GM20431 (cell line): Measurements from ENCODE around the gene PDIK1L.

Experiments used
- in situ Hi-C: fragments of 300-500 bp; cut with MseI, MboI; formaldehyde crosslinking; loops from one replicate; pipeline ENCODE4 v1.15.0; 2020; ENCODE audit warnings: low sequenced_read_pairs; ENCODE audit not compliant: unreplicated experiment

The PDIK1L gene

DNA sequence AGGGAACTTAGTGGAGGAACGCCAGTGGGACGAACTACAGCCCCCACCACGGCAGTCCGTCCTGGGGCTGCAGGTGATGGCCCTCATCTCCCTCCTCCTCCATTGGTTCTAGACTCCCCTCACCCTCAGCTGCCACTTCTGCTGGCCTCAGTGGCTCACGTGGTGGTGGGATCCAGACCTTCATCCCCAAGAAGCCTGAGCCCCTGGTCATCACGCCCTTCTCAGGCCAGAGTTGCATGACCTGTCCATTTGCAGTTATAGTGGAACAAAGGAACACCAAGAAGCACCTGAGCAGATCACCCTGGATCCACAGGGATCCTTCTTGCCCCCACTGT lies 34.3 kb downstream of the PDIK1L start:
- in situ Hi-C loops, result no loop called here

DNA sequence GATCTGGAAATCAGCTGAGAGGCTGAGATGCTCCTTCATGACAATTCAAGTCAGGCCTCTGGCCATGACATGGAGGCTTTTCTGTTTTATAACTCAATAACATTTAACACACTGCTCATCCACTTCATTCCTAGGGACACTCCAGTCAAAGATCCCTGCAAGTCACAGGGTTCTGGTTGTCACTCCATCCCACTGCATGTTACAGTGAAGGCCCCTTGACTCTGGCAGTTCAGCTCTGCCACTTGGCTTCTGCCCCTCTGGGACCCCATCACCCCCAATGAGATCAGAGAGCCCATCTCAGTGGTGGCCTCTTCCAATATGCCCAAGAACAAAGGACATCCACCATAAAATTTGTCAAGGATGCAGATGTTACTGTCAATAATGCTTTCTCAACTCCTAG lies 37.3 kb downstream of the PDIK1L start:
- in situ Hi-C loops, result no loop called here

DNA sequence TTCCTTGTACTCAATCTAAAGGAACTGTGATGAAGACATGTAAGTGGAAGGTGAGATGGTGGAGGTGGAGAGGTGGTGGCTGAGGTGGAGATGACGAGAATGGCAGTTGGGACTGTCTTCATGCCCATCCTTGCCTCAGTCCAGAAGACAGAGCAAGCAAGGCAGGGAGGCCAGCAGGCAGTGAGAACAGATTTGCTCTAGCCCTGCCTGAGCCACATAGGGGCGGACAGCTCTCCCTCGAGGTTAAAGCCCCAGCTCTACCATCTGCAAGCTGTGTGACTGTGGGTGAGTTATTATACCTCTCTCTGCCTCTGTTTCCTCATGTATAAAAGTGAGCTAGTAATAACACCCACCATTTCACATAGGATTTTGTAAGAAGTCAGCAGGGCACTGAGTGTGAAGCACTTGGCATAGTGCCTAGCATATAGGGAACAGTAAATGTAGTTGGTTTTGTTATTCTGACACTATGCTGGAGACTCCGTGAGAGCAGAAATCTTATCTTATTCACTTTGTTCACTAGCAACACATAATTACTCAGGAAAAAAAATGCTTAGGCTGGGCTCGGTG lies 42.4 kb downstream of the PDIK1L start:
- in situ Hi-C loops, result loop anchor here (10.0 kb wide), 1 partner anchor 49 kb away; no protein-coding TSS in a partner anchor

DNA sequence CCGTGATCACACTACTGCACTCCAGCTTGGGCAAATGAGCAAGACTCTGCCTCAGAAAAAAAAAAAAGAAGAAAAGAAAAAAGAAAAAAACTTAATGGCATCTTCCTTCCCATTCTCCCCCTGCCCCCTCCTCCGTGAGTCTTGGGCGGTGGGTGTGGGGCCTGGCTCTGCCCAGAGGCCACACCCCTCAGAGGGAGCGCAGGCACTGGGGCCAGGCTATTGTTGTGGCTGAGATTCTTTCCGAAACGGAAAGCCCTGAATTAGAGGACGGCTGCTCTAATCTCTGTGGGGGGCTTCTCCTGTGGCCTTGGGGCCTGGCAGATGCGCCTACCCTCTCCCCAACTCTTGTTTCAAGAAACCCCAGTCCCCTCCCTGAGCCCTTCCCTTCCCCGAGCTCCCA lies 43.1 kb downstream of the PDIK1L start:
- in situ Hi-C loops, result loop anchor here (10.0 kb wide), 1 partner anchor 50 kb away; no protein-coding TSS in a partner anchor

DNA sequence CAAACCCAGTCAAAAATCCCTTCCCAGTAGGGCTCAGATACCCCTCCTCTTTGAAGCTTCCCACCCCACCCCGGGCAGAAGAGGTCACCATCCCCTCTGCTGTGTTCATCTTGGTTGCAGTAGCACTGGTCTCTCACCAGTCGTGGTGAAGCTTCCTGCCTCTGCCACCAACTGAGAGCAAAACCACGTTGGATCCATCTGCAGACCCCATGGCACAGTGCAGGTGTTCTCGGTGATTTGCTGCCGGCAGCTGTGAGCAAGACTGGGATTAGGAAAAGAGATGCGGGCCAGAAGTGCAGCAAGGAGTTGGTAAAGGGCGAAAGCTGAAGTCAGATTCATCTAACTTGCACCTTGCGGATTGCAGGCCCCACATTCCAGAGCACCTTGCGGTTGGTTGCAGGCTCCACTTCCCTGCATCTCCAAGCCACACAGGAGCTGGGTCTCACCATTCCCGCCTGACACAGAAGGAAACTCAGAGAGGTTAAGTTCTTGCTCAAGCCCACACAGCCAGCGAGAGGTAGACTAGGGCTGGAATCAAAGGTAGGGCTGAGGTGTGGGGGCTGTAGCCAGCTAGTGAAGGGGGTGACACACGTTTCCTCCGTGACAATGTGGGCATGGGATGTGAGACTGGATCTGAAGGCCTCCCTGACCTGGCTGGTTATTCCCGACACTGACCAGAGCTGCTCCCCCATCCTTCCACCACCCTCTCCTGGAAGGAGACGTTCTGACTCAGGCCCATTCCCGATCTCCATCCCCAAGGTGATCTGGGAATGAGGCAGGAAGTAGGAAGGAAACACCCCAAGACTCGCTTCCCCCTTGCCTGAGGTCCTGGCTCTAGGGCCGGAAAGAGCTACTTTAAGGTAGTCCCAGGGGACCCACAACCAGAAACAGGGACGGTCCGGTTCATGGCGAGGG lies 44.0 kb downstream of the PDIK1L start:
- in situ Hi-C loops, result loop anchor here (10.0 kb wide), 1 partner anchor 51 kb away; no protein-coding TSS in a partner anchor

DNA sequence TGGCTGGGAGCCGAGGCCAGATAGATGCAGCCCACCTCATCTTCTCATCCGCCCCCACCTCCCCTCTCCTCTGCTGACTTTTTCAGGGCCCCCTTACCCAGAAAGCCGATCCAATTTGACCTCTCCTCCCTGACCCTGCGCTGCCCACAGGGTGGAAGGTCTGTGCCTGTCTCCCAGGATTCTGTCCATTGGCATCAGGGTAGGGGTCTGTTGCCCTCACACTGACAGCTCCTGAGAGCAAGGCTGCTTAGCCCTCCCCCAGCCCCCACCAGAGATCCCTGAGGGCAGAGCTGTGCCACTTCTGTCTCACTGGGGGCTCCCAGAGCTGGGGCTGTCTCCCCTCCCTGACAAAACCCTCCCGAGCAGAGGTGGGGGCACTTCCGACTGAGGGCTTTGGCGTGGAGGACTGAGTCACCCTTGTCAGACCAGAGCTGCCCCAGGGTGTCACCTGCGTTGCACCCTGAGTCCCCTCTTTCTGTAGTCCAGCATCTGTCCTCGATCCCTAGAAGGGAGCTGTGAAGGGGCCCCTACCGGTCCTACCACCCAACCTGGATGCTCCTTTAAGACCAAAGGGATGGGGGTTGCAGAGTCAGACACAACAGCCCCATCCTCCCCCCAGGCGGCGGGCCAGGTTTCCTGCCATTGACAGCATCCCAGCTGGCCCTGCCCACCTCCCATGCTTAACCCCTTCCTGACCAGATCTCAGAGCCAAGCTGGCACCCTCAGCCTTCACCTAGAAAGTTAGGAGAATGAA lies 44.8 kb downstream of the PDIK1L start:
- in situ Hi-C loops, result loop anchor here (10.0 kb wide), 1 partner anchor 52 kb away; no protein-coding TSS in a partner anchor

DNA sequence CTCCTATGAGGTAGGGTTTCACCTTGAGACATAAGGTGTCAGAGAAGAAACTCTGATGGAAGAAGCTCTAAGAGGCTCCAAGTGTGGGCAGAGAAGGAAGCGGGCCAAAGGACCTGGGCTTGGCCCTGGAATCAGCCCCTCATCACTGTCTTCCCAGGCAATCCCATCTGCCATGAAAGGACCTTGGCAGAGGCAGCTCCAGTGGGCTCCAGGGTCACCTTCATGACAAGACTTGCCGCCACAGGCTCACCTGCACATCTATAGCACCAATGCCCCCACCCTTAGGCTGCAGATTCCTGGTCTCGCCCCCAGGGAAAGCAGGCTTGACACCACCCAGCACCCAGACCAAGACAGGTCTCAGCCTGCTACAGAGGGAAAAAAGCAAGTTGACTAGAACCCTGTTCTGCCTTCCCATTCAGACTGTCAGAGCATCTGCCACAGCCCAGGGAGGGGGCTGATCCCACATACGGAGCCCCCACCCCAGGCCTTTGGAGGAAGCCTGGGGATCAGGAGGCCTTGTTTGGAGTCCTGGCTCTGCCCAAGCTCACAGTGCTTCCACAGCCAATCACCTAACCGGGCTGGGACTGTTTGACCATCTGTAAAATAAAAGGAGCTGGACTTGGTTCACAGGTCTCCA lies 46.8 kb downstream of the PDIK1L start:
- in situ Hi-C loops, result loop anchor here (10.0 kb wide), 1 partner anchor 54 kb away; no protein-coding TSS in a partner anchor

DNA sequence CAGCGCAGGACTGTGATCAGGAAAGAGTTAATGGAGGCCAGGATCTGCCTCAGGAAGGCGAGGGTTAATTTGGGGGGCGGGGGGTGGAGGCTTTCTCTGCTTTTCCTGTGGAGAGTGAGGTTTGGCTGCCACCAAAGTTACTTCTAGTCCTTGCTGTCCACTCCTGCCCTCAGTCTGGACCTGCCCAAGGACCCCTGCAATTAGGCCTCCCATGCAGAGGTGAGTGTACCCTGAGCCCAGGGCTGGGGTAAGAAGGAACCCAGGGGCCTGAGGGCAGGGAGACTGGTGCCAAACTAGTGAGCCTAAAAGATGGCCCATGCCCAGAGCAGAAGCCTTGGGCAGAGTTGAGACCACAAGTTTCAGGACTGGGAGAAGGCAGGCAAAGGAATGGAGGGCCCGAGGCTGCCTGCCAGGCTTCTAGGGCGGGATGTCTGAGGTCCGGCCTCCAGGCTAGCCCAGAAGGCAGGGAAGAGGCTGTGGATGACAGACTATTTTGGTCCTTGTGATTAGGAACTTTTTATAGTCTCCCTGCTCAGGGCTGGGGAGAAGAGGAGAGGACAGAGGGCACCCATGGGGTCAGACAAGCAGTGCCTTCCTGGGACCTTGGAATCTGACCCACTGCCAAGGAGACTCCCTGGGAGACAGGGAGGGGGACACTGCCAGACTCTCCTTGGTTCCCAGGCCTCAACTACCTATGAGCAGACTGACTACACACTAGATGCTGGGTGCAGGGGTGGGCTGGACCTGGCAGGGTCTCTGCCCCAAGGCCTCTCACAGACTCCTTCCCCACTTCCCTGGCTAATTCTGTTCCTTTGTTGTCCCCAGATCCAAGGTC lies 47.5 kb downstream of the PDIK1L start, which contains the start of gene FAM110D:
Gene FAM110D, plus strand, starts transcription at position 172 of the 835 bp plus-strand sequence. CDS start 2,213 bp downstream, outside the sequence.
- in situ Hi-C loops, result loop anchor here (10.0 kb wide), 1 partner anchor 54 kb away; no protein-coding TSS in a partner anchor

DNA sequence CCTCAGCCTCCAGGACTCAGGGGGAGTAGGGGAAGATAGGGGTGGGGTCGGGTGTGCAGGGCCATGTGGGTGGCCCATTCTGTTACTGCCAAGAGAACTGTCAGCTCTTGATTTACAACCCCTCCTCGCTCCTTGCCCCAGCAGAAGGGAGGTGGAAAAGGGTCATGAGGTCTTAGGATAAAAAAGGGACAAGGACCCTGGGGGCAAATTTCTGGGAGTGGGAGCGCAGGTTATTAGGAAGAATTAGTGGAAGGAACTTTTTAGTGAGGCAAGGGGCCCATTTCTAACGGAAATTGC lies 48.1 kb downstream of the PDIK1L start:
- in situ Hi-C loops, result loop anchor here (10.0 kb wide), 1 partner anchor 55 kb away; no protein-coding TSS in a partner anchor

DNA sequence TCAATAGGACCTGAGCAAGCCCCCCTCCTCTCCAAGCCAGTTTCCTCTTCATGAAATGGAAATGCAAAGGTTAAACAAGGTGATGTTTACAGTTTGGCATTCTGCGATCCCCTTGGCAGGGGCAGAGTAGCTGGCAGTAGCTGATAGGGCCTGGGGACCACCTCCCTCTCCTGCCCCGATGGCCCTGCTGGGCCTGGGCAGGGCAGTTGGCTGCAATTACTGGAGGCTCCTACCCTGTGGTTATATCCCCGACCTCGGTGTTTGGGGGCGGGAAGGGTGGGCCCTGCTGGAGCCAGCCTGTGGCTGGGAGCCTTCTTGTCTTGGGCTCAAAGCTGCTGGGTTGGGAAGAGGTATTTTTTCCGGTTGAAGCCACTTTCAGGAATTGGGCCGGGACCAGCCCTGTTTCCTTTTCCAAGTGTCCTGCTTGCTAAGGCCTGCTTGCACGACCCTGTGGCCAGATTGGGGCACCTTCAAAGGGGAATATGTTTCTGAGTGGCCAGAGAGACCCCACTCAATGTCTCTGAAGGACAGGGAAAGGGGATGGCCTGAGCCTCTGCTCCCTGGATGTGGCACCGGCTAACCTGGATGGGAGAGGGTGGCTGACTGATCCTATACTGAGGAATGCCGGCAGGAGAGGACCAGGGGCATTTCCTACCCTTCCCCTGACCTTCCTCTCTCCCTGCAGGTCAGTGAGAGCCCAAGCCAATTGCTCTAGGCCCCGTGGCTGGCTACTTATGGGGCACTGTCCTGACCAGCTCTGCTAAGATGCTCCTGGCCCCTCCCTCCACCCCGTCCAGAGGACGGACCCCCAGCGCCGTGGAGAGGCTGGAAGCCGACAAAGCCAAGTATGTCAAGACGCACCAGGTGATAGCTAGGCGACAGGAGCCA lies 49.1 kb downstream of the PDIK1L start:
- in situ Hi-C loops, result no loop called here

DNA sequence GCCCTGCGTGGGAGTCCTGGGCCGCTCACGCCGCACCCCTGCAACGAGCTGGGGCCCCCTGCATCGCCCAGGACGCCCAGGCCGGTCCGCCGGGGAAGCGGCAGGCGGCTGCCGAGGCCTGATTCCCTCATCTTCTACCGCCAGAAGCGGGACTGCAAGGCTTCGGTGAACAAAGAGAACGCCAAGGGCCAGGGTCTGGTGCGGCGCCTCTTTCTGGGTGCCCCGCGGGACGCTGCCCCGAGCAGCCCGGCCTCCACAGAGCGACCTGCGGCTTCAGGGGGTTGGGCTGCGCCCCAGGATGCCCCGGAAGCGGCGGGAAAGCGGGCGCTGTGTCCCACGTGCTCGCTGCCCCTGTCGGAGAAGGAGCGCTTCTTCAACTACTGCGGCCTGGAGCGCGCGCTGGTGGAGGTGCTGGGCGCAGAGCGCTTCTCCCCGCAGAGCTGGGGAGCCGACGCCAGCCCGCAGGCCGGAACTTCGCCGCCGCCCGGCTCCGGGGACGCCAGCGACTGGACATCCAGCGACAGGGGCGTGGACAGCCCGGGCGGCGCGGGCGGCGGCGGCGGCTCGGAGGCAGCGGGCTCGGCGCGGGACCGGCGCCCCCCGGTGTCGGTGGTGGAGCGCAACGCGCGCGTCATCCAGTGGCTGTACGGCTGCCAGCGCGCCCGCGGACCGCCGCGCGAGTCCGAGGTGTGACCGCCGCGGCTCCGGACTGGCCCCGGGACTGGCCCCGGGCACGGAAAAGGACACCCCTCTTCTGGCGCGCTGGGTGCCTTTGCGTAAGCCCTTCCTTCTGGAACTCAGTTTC lies 50.0 kb downstream of the PDIK1L start:
- in situ Hi-C loops, result no loop called here

DNA sequence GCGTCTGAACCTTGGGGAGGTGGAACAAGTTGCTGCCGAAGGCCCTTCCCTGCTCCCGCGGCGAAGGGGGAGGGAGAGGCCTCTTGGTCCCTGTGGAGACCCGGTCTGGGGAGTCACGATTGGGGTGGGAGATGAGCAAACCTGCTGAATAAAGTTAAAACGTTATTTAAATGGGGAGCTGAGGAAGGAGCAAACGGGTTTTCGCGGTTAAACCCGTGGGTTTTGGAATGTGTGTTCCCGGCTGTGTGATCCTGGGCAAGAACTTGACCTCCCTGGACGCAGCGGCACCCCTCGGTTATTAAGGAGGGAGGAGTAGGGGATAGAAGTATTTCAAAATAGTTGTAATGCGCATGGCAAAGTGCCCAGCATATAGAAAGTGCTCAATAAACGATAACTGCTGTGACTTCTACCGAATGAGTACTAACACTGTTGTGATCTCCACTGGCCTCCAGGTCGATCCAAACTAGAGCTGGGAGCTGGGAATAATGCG lies 50.6 kb downstream of the PDIK1L start:
- in situ Hi-C loops, result no loop called here

DNA sequence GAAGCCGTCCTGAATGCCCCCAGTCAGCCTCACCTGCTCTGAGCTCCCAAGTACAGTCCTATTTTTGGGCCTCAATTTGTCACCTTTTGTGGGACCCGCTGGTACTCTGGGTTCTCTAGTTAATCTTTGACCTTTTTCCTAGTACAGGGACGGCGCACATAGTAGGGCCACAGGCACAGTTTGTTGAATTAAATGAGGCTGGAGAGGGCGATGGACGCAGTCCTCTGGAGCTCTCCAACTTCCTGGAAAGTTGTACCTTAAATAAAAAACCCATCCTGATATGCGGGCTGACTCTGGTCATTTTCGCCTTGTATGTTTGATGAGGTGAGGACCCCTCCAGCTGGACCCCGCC lies 52.0 kb downstream of the PDIK1L start:
- in situ Hi-C loops, result no loop called here

DNA sequence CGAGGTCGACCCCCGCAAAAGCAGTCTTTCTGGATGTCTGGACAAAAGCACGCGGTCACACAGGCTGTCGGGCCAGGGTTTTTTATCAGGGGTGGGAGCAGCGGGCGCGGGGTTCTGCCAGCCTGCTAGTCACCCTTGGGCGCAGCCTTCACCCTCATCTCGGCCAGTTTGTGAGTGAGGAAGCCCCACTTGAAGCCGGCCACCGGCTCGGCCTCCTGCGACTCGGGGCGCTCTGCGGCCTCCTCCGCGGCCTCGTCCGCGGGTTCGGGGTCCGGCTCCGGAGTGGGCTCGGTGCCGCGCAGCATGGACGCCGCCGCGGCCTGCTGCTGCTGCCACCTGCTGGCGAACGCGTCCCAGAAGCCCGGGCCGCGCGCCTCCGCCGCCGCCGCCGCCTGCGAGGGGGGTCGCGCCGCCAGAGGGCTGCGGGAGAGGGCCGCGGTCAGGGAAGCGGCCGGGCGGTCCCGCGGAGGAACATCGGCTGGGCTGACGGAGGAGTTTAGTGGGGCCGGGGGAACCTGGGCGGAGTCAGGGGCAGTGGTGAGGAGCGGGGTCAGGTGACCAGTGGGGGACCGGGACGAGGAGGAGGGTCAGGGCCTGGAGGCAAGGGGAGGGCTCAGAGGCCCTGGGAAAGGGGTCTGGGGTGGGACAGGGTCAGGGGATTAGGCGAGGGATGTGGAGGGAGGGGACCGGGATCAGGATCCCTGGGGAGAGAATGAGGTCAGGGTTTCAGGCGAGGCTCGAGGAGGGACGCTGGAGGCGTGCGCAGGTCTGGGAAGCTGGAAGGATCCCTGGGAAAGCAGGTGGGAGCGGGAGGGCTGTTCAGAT lies 52.6 kb downstream of the PDIK1L start:
- in situ Hi-C loops, result no loop called here

DNA sequence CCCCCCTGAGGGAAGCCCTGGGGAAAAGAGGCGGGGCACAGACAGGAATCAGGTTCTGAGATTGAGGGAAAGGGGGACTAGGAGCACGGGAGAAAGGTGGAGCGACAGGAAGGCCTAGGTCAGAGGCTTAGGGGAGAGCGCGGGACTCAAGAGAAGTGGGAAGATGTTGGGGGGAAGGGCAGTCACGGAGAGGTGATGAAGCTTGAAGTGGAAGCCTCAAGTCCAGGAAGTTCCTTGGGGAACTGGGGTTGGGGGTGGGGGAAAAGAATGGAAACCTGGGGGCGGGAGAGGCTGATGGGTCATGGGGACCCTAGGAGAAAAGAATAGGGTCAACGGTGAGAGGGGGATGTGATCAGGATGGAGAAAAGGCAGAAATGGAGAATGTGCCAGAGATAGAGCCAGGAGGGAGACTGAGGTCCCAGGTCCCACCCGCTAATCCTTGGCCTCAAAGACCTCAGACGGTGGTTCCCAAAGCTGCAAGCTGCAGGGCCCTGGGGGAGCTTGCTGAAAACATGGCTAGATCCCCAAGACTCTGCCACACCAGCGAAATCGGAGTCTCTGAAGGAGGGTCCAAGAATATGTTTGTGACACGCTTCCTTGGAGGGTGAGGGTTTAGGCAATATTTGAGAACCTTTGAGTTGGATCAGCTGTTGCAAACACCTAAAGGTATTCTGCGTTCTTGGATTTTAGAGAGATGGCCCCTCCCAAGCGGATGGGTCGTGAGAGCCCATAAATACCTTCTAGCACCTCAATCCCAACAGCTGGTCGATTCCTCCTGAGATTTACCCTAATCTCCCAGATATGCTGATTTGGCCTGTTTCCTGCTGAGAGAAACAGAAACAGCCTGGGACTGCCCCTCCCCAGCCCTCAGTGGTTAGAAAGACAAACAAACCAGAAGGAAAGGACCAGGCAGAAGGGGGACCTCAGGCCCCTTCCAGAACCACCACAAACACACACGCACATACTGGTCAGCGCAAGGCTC lies 53.5 kb downstream of the PDIK1L start:
- in situ Hi-C loops, result no loop called here
